HT-29 (cell line): ENCODE results near the gene DHCR7. TPM values are rescaled to one million over a fixed set of nuclear protein-coding genes. Genes with fewer than 3 reads are reported as not detected.
A peak's percentile ranks its signal among the peaks of the same experiment; 100 is the strongest.
"Not testable (repeated sequence)": the region's sequence is repeated elsewhere in the genome, so short reads cannot be mapped to it uniquely, and the experiment has no call there.

ENCODE experiments used
- DNase-seq: peaks from one replicate; pipeline ENCODE4 v3.0.0-alpha.2; 2015; ENCODE audit warnings: low spot score
- total RNA-seq: library from RNA; depleted of rRNA; stranded (reverse); fragments of >200 nt; shearing (Covaris generic); gene quantifications from 2 replicates; pipeline ENCODE4 v1.2.3, GENCODE V29; 2014

The DHCR7 gene
- total RNA-seq, 1 experiment from 2014 or later: 369 TPM

DNA sequence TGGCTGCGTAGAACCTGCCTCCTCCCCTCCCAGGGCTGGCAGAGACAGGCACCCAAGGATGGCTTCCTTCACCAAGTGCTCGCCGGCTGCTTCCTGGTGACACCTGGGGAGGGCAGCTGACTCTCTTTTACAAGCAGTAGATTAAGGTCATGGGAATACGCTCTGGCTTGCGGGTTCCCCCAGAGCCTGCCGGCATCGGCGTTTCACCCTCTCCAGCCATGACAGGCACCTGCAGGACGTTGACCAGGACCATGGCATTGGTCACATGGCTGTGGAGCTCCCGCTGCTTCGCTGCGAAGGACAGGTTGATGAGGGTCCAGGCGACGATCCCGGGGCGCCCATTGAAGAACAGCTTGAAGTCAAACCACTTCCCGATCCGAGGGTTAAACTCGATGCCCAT is 9.5 kb downstream of the DHCR7 start:
- no peak for DNase-seq

DNA sequence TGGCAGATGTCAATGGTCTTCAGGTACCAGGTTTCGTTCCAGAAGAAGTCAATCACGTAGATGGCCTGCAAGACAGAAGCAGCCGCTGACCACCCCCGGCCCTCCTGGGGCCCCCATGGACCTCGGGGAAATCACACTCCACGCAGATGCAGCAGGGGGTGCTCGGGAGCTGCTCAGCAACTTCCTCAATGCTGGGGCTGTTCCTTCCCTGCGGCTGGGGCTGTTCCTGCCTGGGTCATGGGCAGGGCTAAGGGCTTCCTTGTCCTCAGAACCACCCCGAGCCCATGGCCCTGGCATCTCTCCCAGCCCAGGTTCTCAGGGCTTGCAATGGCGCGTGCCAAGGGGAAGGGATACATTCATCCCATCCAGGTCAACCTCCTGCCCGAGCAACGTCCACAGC is 10.3 kb downstream of the DHCR7 start:
- DNase-seq: no peak

DNA sequence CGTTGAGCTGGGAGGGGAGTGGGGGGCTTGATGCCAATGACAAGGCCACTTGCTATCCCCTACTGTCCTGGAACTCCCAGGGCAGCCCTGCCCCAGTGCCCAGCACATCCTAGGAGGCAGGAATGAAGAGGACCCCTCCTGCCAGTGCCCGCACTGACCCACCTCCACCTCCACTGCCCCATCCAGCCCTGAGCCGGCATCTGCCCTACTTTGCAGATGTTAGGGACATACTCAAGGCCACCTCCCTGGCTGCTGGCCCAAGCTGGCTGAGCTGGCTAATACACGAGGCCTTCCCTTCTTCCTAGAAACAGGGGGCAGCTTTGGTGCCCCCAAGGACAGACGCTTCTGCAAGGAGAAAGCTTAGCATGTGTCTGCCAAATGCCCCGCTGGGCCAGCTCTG is 10.8 kb downstream of the DHCR7 start:
- DNase-seq: no peak

GRCh38 chr11:71436861-71437260 is 11.3 kb downstream of the DHCR7 start:
- DNase-seq: no peak

DNA sequence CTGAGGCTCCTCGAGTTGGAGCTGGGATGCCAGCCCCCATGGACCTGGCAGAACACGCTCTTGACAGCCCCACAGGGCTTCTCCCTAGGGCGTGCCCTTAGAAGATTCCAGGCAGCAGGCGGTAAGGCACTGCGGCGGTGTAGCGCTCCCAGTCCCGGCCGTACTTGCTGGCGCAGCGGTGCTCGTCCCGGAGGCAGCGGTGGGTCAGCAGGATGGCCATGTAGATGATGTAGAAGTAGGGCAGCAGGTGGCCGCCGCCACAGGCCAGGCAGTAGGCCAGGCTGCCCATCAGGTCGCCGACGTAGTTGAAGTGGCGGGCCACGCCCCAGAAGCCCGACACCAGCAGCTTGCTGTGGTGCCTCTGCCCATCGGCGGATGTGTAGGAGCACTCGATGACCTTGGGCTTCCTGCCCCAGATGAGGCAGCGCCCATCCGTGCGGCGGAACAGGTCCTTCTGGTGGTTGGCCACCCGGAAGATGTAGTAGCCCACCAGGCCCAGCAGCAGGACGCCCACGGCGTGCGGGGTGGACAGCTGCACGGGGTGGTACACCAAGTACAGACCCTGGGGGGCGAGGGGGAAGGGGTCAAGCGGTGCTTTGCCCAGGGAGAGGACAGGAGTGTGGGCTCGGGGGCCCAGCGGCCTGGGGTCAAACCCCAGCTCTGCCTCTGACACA is 12.8 kb downstream of the DHCR7 start:
- no peak for DNase-seq

- no peak for DNase-seq
Measured at GRCh38 chr11:71434576-71435130, 13.5 kb downstream of the DHCR7 start.

DNA sequence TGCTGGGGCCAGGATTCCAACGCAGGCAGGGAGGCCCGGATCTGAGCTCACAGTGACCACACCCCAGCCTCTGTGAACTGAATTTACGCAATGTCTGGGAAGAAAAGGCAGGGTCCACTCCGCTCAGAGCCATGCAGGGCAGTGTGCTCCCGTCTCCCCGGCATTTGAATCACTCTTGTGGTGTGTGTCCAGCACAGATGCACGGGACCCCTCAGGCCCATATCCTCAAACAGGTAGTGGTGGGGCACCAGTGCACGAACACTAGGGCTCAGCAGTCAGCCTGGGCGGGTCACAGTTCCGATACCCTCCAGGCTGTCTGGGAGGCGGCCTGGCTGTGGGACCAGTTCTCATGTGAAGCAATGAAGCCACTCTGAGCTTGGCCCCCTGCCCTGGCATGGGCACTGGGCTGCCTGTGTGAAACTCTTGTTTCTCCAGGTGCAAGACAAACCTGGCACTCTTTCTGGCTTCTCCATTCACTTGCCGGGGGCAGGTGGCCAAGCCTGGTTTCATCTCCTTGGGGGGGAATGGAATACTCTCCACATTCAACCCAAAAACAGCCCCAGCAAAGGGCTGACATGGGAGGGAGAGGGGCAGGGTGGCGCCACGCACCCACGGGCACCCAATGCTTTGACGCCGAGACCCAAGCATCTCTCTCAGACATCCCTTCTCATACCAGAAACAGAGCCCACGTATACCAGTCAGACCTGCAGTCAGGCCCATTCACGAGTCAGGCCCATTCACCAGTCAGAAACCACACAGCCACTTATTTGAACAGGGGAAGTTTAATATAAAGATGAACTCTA is 14.3 kb downstream of the DHCR7 start:
- no peak for DNase-seq

- no peak for DNase-seq
Measured at GRCh38 chr11:71432761-71433647, 15.2 kb downstream of the DHCR7 start.

- no peak for DNase-seq
Measured at GRCh38 chr11:71431271-71431670, 16.9 kb downstream of the DHCR7 start.

- no peak for DNase-seq
Measured at GRCh38 chr11:71430166-71430565, 18.0 kb downstream of the DHCR7 start.

DNA sequence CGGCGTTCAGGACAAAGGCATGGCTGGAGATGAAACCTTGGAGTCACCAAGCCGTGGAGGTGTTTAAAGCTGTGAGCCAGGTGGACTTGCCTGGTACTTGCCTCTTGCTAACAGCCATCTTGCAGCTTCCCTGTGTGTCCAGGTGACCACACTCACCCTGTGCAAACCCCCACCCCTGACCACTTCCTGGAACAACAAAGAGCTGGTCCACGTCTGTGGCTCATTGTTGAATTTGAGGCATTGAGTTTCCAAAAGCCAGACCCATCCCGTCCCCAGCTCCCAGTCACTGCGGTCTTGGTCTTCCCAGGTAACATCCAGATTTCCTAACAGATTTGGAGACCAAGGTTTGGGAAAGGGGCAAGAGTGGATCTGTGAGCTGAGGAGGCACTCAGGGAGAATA is 18.5 kb downstream of the DHCR7 start:
- no peak for DNase-seq

- no peak for DNase-seq
Measured at GRCh38 chr11:71428861-71429435, 19.2 kb downstream of the DHCR7 start.

DNA sequence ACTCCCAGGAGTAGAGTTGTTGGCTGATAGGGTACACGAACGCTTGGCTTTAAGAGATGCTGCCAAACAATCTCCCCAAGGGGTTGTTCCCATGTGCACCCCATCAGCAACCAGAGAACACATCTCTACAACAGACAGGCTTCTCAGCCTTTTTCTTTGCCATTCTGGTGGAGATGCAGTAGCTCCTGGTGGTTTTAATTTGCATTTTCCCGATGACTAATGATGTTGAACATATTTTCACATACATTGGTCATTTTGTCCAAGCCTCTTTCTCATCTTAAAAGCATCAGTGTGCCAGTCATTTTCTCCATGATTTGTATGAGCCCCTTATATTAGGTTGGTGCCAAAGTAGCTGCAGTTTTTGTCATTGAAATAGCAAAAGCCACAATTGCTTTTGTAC is 21.8 kb downstream of the DHCR7 start:
- no peak for DNase-seq

DNA sequence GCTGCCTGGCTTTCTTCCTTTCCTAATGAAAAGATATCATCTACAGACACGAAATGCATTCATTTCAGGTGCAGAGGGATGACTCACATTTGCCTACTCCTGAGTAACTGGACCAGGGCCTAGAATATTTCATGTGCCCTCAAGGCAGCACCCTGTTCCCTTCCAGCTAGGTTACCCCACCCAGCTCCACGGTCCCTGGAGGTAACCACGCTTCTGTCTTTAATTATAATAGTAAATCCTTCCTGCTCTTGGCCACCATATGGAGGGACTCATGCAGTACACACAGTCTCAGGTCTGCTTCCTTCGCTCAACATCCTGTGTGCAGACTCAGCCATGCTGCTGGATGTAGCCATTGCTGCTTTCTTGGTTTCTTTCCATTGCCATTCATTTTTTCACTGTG is 22.3 kb downstream of the DHCR7 start:
- no peak for DNase-seq

DNA sequence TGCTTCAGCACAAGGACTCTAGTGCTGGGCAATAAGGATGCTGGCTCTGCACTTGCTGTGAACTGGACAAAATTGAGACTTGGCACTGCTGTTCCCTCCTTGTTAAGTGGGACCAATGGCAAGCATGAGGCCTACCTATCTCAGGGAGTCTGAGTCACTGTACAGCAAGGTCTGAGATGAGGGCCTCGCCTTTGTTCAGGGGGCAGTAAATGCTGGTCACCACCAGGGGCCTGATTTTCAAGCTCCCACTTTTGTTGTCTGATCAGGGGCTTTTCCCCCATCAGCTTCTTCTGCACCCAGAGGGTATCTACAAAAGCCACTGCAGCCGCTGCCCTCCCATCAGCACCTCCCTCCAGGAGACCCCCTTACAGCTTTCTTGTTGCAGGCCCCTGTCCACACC is 22.8 kb downstream of the DHCR7 start:
- no peak for DNase-seq

GRCh38 chr11:71423181-71423790 is 24.9 kb downstream of the DHCR7 start:
- no peak for DNase-seq

DNA sequence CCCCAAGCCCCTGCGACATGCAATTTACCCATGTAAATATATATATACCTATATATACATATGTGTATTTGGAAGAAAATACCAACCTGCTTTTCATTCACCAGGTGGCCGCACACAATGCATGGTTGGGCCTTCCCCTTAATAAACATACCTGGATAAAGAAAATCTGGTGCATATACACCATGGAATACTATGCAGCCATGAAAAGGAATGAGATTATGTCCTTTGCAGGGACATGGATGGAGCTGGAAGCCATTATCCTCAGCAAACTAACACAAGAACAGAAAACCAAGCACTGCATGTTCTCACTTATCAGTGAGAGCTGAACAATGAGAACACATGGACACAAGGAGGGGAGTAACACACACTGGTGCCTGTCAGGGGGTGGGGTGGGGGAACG is 25.9 kb downstream of the DHCR7 start:
- DNase-seq: not testable (repeated sequence)

DNA sequence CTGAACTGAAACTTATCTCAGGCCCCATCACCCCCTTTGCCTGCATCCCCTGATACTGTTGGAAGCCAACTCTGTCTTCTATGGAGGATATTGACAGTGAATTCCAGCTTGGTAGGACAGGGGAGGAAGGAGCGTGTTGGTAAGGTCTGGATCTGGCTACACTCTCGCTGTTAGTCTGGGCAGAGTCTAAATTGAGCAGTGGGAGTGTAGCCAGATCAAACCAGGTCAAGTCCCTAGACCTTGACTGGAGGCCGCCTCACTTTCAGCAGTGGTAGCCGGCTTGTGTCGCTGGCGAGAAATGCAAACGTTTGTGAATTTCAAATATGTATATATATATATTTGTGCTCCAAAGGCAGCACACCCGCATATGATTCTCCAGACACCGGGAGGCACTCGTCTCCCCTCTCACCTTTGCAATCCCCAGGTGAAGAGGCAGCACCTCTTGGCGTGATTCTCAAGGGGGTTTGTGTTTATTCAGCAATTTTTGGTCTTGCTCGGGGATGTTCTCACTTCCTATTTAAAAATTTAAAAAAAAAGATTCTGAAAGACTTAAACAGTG is 26.7 kb downstream of the DHCR7 start:
- no peak for DNase-seq

DNA sequence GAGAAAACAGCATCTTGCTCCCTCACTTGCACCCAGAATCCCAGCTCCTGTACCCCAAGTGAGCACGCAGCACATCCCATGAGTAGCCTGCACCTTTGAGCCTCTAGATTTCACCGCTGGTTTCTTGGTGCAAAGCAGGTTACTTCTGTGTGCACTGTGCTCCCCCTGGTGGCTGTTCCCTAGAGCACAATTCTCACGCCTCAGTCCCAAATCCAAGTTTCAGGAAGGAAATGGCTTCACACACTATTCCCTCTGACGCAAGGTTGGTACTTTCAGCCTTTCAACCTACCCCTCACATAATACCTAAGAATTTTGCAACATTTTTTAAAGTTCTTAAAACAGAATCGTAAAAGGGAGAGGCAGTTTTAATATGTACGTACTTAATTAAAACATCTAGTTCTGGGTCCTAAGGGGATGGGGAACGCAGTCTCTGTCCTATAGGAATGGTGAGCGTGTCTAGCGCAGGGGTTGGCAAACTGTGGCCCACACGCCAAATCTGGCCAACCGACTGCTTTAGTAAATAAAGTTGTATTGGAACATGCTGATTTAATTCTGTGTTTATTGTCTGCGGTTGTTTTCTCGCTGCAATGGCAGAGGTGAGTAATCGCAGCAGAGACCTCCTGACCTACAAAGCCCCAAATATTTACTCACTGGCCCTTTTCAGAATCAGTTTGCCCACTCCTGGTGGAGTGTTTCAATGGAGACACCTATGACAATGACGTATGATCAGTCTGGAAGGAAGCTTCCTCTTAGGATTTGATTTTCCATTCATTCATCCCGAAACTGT is 27.5 kb downstream of the DHCR7 start:
- peak; percentile 78 for DNase-seq

DNA sequence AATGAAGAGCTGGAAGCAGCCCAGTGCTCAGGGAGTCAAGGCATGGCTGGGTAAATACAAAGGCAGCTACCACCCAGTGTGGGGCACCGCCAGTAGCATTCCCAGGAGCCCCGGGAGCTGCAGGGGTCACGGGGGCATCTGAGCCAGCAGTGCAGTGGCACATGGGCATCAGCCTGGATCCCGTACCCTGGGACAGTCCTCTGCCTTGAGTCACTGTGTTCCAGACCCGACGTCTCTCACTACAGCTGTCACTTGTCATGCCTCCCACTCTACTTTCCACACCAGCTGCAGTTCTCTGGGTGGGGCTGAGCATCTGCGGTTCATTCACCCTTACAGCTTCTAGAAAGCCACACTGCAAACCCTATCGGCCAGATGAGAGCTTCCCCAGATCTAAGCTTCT is 29.6 kb downstream of the DHCR7 start:
- no peak for DNase-seq
